ENCODE measurements around the gene DRD4.

The DRD4 gene

DNA sequence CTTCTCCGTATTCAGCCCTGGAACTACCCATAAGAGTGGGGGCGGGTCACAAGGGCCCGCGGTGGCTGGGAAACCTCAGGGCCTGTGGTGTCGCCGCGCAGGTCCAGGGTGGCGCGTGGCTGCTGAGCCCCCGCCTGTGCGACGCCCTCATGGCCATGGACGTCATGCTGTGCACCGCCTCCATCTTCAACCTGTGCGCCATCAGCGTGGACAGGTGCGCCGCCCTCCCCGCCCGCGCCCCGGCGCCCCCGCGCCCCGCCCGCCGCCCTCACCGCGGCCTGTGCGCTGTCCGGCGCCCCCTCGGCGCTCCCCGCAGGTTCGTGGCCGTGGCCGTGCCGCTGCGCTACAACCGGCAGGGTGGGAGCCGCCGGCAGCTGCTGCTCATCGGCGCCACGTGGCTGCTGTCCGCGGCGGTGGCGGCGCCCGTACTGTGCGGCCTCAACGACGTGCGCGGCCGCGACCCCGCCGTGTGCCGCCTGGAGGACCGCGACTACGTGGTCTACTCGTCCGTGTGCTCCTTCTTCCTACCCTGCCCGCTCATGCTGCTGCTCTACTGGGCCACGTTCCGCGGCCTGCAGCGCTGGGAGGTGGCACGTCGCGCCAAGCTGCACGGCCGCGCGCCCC, 2.4 kb downstream of the DRD4 start:
- no peak for TF ChIP-seq LEF1 (IDR thresholded peaks at IDR 0.05; ENCODE audit: borderline replicate concordance)
- no peak for TF ChIP-seq HDGF (IDR thresholded peaks at IDR 0.05; ENCODE audit: borderline replicate concordance)
- no peak for TF ChIP-seq FOXA1 (IDR thresholded peaks at IDR 0.05)
- TF ChIP-seq FOXK2 (IDR thresholded peaks at IDR 0.05) = no peak
- TF ChIP-seq SUZ12 (IDR thresholded peaks at IDR 0.05) = no peak
- no peak for TF ChIP-seq CTBP1 (IDR thresholded peaks at IDR 0.05; ENCODE audit: borderline replicate concordance)
- TF ChIP-seq SP1 (IDR thresholded peaks at IDR 0.05) = no peak
- no peak for TF ChIP-seq NFRKB (IDR thresholded peaks at IDR 0.05)
- no peak for TF ChIP-seq TARDBP (IDR thresholded peaks at IDR 0.05)
- TF ChIP-seq BHLHE40 (IDR thresholded peaks at IDR 0.05; ENCODE audit: borderline replicate concordance) = no peak
- TF ChIP-seq, protein P1, sequence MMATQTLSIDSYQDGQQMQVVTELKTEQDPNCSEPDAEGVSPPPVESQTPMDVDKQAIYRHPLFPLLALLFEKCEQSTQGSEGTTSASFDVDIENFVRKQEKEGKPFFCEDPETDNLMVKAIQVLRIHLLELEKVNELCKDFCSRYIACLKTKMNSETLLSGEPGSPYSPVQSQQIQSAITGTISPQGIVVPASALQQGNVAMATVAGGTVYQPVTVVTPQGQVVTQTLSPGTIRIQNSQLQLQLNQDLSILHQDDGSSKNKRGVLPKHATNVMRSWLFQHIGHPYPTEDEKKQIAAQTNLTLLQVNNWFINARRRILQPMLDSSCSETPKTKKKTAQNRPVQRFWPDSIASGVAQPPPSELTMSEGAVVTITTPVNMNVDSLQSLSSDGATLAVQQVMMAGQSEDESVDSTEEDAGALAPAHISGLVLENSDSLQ (IDR thresholded peaks at IDR 0.05) = no peak
- TF ChIP-seq ELF4 (IDR thresholded peaks at IDR 0.05) = no peak
- no peak for TF ChIP-seq FOXM1 (IDR thresholded peaks at IDR 0.05; ENCODE audit: borderline replicate concordance)
- TF ChIP-seq ARNT (IDR thresholded peaks at IDR 0.05) = no peak
- no peak for TF ChIP-seq L3MBTL2 (conservative IDR thresholded peaks at IDR 0.05)
- no peak for TF ChIP-seq ZNF384 (IDR thresholded peaks at IDR 0.05)
- ChIA-PET CTCF (no interaction called here), POLR2A (no interaction called here)
- no peak for DNase-seq (ENCODE audit: extremely low spot score)

DNA sequence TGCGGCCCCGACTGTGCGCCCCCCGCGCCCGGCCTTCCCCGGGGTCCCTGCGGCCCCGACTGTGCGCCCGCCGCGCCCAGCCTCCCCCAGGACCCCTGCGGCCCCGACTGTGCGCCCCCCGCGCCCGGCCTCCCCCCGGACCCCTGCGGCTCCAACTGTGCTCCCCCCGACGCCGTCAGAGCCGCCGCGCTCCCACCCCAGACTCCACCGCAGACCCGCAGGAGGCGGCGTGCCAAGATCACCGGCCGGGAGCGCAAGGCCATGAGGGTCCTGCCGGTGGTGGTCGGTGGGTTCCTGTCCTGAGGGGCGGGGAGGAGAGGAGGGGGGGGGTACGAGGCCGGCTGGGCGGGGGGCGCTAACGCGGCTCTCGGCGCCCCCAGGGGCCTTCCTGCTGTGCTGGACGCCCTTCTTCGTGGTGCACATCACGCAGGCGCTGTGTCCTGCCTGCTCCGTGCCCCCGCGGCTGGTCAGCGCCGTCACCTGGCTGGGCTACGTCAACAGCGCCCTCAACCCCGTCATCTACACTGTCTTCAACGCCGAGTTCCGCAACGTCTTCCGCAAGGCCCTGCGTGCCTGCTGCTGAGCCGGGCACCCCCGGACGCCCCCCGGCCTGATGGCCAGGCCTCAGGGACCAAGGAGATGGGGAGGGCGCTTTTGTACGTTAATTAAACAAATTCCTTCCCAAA, 3.1 kb downstream of the DRD4 start:
- no peak for DNase-seq (ENCODE audit: extremely low spot score)
- TF ChIP-seq FOXK2 (IDR thresholded peaks at IDR 0.05) (no peak), NFRKB (IDR thresholded peaks at IDR 0.05) (no peak), FOXA1 (IDR thresholded peaks at IDR 0.05) (no peak), SUZ12 (IDR thresholded peaks at IDR 0.05) (no peak), ELF4 (IDR thresholded peaks at IDR 0.05) (no peak), BHLHE40 (IDR thresholded peaks at IDR 0.05; ENCODE audit: borderline replicate concordance) (no peak), ARNT (IDR thresholded peaks at IDR 0.05) (no peak), FOXM1 (IDR thresholded peaks at IDR 0.05; ENCODE audit: borderline replicate concordance) (no peak), HDGF (IDR thresholded peaks at IDR 0.05; ENCODE audit: borderline replicate concordance) (no peak), SP1 (IDR thresholded peaks at IDR 0.05) (no peak), LEF1 (IDR thresholded peaks at IDR 0.05; ENCODE audit: borderline replicate concordance) (no peak), TARDBP (IDR thresholded peaks at IDR 0.05) (no peak), CTBP1 (IDR thresholded peaks at IDR 0.05; ENCODE audit: borderline replicate concordance) (no peak), L3MBTL2 (conservative IDR thresholded peaks at IDR 0.05) (no peak), ZNF384 (IDR thresholded peaks at IDR 0.05) (no peak)
- TF ChIP-seq, protein P1 (IDR thresholded peaks at IDR 0.05) = no peak
- POLR2A ChIA-PET = no interaction called here
- CTCF ChIA-PET = no interaction called here

DNA sequence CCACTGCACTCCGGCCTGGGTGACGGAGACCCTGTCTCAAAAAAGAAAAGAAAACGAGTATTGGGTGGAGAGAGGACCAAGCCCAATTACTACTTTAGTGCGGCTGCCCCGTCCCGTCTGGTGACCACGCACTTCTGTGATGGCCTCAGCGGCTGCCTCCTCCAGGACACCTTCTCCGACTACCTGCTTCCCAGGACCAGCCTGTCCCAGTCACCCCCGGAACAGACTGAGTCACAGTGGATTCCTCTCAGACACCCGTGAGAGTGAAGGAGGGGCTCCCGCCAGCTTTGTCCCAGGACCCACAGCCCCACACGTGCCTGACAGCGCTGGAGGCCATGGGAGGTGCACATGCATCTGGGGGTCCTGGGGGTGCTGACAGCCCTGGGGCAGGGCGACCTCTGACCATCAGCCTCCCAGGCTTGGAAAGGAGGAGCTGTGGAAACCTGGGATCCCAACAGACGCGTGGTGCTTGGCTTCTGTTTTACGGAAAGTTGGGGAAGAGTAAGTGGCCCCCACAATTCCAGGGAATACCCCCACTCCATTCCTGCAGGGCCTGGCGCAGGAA, 4.8 kb downstream of the DRD4 start:
- TF ChIP-seq ARNT (IDR thresholded peaks at IDR 0.05) (no peak), ZNF384 (IDR thresholded peaks at IDR 0.05) (no peak), SP1 (IDR thresholded peaks at IDR 0.05) (no peak), LEF1 (IDR thresholded peaks at IDR 0.05; ENCODE audit: borderline replicate concordance) (no peak), FOXA1 (IDR thresholded peaks at IDR 0.05) (no peak), NFRKB (IDR thresholded peaks at IDR 0.05) (no peak), BHLHE40 (IDR thresholded peaks at IDR 0.05; ENCODE audit: borderline replicate concordance) (no peak), FOXM1 (IDR thresholded peaks at IDR 0.05; ENCODE audit: borderline replicate concordance) (no peak), CTBP1 (IDR thresholded peaks at IDR 0.05; ENCODE audit: borderline replicate concordance) (no peak), SUZ12 (IDR thresholded peaks at IDR 0.05) (no peak), FOXK2 (IDR thresholded peaks at IDR 0.05) (no peak), HDGF (IDR thresholded peaks at IDR 0.05; ENCODE audit: borderline replicate concordance) (no peak), TARDBP (IDR thresholded peaks at IDR 0.05) (no peak), L3MBTL2 (conservative IDR thresholded peaks at IDR 0.05) (no peak), ELF4 (IDR thresholded peaks at IDR 0.05) (no peak)
- TF ChIP-seq, protein P1 (IDR thresholded peaks at IDR 0.05) = no peak
- DNase-seq (ENCODE audit: extremely low spot score) = no peak
- ChIA-PET CTCF (no interaction called here), POLR2A (no interaction called here)

DNA sequence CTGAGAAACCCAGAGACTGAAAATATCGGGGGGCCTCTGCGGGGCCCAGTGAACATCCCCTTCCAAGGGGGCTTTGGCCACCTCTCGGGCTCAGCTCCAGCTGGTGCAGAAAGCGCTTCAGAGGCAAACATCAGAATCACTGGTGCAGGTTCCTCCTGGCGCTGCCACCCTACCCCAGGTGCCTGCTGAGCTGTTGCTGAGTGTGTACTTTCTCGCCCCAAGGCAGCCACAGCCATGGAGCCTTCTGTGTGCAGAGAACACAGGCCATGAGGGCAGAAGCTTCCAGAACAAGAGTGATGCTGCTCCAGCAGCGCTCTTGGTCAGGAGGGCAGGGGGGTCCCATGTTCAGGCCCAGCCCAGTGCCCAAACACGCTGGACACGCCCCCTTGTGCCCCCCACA, 6.3 kb downstream of the DRD4 start:
- TF ChIP-seq HDGF (IDR thresholded peaks at IDR 0.05; ENCODE audit: borderline replicate concordance) (no peak), FOXM1 (IDR thresholded peaks at IDR 0.05; ENCODE audit: borderline replicate concordance) (no peak), SUZ12 (IDR thresholded peaks at IDR 0.05) (no peak), FOXA1 (IDR thresholded peaks at IDR 0.05) (no peak), ARNT (IDR thresholded peaks at IDR 0.05) (no peak), ELF4 (IDR thresholded peaks at IDR 0.05) (no peak), TARDBP (IDR thresholded peaks at IDR 0.05) (no peak), LEF1 (IDR thresholded peaks at IDR 0.05; ENCODE audit: borderline replicate concordance) (no peak), L3MBTL2 (conservative IDR thresholded peaks at IDR 0.05) (no peak), SP1 (IDR thresholded peaks at IDR 0.05) (no peak), NFRKB (IDR thresholded peaks at IDR 0.05) (no peak), BHLHE40 (IDR thresholded peaks at IDR 0.05; ENCODE audit: borderline replicate concordance) (no peak), FOXK2 (IDR thresholded peaks at IDR 0.05) (no peak), CTBP1 (IDR thresholded peaks at IDR 0.05; ENCODE audit: borderline replicate concordance) (no peak), ZNF384 (IDR thresholded peaks at IDR 0.05) (no peak)
- TF ChIP-seq, protein P1 (IDR thresholded peaks at IDR 0.05) = no peak
- CTCF ChIA-PET = no interaction called here
- POLR2A ChIA-PET = no interaction called here
- no peak for DNase-seq (ENCODE audit: extremely low spot score)
